HG03442 (cell line): ENCODE results near the gene SULT4A1.
"Not testable (repeated sequence)": the region's sequence is repeated elsewhere in the genome, so short reads cannot be mapped to it uniquely, and the experiment has no call there.

Experiments
- ATAC-seq: cut with Tn5 transposase; IDR thresholded peaks from one replicate; pipeline ENCODE4 v1.9.1; 2021; ENCODE audit warnings: mild to moderate bottlenecking, moderate library complexity; ENCODE audit not compliant: unreplicated experiment

The SULT4A1 gene

GRCh38 chr22:43887391-43887790, 25.1 kb upstream of the SULT4A1 start:
- ATAC-seq = no peak

GRCh38 chr22:43886231-43886630, 23.9 kb upstream of the SULT4A1 start:
- ATAC-seq = no peak

- ATAC-seq = no peak
These were observed 23.5 kb upstream of the SULT4A1 start for GRCh38 chr22:43885786-43886185.

- no peak for ATAC-seq
These were observed 23.0 kb upstream of the SULT4A1 start for GRCh38 chr22:43885319-43885671.

GRCh38 chr22:43884600-43885318, 22.4 kb upstream of the SULT4A1 start:
- ATAC-seq = peak; percentile 73

GRCh38 chr22:43883719-43884415, 21.6 kb upstream of the SULT4A1 start:
- no peak for ATAC-seq

GRCh38 chr22:43883012-43883661, 20.8 kb upstream of the SULT4A1 start:
- no peak for ATAC-seq

- no peak for ATAC-seq
These were observed 19.9 kb upstream of the SULT4A1 start for GRCh38 chr22:43882122-43882767.

GRCh38 chr22:43881091-43882061, 19.1 kb upstream of the SULT4A1 start:
- no peak for ATAC-seq

- no peak for ATAC-seq
These were observed 18.3 kb upstream of the SULT4A1 start for GRCh38 chr22:43880541-43880991.

- ATAC-seq = no peak
These were observed 17.7 kb upstream of the SULT4A1 start for GRCh38 chr22:43879901-43880540.

- ATAC-seq = no peak
These were observed 16.7 kb upstream of the SULT4A1 start for GRCh38 chr22:43878831-43879550.

- no peak for ATAC-seq
These were observed 15.9 kb upstream of the SULT4A1 start for GRCh38 chr22:43878079-43878795.

GRCh38 chr22:43876866-43877509, 14.7 kb upstream of the SULT4A1 start:
- no peak for ATAC-seq

- no peak for ATAC-seq
These were observed 7.5 kb upstream of the SULT4A1 start for GRCh38 chr22:43869799-43870198.

- ATAC-seq = not testable (repeated sequence)
These were observed 6.7 kb upstream of the SULT4A1 start for GRCh38 chr22:43869001-43869400.

GRCh38 chr22:43867839-43868635, 5.7 kb upstream of the SULT4A1 start:
- ATAC-seq = no peak
